Measurements from ENCODE around the gene FRMPD1.

DNA sequence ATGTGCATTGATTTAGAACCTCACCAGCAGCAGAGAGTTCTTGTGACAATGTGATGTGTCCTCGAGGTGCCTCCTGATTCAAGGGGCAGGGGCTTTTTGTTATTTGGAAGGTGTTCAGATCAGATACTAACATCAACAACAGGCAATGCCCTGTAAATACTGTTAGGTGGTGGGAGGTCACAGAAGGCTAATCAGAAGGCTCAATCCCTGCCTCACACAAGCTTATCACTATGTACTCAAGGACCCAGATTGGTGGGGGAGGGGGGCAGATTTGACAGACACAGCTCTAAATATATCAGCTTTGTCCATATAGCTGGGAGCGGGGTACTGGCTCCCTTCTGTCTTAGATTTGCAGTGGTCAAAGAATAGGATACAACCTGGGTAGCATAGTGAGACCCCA, 2.6 kb downstream of the FRMPD1 start:
- TF ChIP-seq CTCF (conservative IDR thresholded peaks at IDR 0.05 in 1 of 2, IDR thresholded peaks at IDR 0.05 in 1 of 2; ENCODE audit: low read depth in 1 of 2, low read length in 2 of 2) (no peak), EZH2 (IDR thresholded peaks at IDR 0.05; ENCODE audit: low read length, missing control alignments) (no peak)

Measured in fibroblast of lung (primary cell).